Subcutaneous adipose tissue (tissue), 4 donors: ENCODE results near the gene TTPAL. TPM values are rescaled to one million over a fixed set of nuclear protein-coding genes. Genes with fewer than 3 reads are reported as not detected.

Experiments used
- total RNA-seq, 4 donors: library from RNA; depleted of rRNA; stranded (reverse); fragments of >200 nt; gene quantifications; one replicate each; pipeline ENCODE4 v1.1.0, GENCODE V29; 2016
- TF ChIP-seq, protein P1 (sequence below): fragments of 450-650 bp; IDR thresholded peaks from one replicate; pipeline ENCODE4 v1.5.1; 2016; ENCODE audit warnings: low read depth, mild to moderate bottlenecking, control low read depth, antibody characterized with exemption, moderate library complexity

TTPAL gene
- total RNA-seq, 4 donors from 2014 or later = 19.2 to 28.0 (median 23.1) TPM

- TF ChIP-seq, protein P1, sequence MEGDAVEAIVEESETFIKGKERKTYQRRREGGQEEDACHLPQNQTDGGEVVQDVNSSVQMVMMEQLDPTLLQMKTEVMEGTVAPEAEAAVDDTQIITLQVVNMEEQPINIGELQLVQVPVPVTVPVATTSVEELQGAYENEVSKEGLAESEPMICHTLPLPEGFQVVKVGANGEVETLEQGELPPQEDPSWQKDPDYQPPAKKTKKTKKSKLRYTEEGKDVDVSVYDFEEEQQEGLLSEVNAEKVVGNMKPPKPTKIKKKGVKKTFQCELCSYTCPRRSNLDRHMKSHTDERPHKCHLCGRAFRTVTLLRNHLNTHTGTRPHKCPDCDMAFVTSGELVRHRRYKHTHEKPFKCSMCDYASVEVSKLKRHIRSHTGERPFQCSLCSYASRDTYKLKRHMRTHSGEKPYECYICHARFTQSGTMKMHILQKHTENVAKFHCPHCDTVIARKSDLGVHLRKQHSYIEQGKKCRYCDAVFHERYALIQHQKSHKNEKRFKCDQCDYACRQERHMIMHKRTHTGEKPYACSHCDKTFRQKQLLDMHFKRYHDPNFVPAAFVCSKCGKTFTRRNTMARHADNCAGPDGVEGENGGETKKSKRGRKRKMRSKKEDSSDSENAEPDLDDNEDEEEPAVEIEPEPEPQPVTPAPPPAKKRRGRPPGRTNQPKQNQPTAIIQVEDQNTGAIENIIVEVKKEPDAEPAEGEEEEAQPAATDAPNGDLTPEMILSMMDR = no peak
Observed at GRCh38 chr20:44494266-44494665, 18.6 kb downstream of the TTPAL start.

DNA sequence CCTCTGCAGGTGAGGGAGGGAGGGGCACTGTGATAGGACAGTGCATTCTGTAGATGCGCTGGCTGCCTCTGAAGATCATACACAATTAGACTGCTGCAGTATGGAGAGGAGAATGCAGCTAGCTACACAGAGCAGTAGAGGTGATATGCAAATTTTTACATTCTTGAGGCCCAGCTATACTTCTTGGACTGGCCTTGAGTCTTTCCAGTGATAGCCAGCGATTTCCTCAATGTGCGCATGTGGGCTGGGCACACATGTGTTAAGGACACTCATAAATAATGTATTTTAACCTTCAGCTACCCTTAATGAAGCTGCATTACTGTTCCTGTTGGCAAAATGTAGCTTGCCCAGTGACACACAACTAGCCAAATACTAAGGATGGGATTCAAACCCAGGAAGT, 19.0 kb downstream of the TTPAL start:
- TF ChIP-seq, protein P1 = no peak

DNA sequence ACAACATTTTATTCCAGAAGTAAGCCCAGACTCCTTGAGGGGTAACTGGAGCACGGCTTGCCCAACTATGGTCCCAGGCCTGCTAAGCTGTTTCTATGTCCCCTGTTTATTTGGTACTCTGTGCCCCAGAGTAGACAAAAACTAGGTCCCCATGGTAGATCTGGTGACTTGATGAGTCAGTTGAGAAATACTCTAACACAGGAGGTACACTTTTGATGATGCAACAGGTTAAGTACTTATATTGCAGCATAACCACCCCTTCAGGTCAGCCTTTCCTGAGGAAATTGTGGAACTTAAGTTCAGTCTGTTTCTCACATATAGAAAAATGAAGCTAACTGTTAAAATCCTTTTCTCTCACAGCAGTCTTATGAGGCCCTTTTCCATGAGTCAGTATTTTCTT, 19.6 kb downstream of the TTPAL start:
- TF ChIP-seq, protein P1 = no peak

DNA sequence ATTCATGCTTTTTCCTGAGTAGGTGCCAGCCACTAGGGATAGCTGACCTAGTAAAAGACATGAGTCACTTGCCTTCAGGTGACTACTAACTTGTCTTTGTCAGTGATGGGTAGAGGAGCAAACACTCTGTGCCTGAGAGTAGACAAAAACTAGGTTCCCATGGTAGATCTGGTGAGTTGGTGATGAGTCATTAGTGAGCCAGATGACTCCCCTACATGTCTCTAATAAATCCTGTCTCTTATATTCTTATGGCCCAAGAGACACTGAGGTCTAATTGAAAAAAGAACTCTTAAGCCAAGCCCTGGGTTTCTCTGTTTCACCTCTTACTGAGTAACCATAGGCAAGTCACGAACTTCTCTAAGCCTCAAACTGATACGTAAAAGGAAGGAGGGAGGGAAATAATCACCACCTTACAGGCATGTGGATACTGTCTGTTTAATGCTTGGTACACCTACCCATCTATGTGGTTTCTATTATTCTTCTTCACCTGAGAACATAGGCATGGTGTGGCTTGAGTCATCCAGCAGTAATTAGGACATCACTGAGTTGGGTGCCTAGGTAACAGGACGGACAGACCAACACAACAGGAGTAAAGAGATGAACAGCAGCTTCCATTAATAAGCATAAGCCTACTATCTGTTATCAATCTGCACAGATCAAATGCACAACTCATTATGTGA, 20.3 kb downstream of the TTPAL start:
- TF ChIP-seq, protein P1 = no peak

- TF ChIP-seq, protein P1 = no peak
Observed at GRCh38 chr20:44496976-44497375, 21.3 kb downstream of the TTPAL start.

- TF ChIP-seq, protein P1 = no peak
Observed at GRCh38 chr20:44497761-44498160, 22.1 kb downstream of the TTPAL start.

DNA sequence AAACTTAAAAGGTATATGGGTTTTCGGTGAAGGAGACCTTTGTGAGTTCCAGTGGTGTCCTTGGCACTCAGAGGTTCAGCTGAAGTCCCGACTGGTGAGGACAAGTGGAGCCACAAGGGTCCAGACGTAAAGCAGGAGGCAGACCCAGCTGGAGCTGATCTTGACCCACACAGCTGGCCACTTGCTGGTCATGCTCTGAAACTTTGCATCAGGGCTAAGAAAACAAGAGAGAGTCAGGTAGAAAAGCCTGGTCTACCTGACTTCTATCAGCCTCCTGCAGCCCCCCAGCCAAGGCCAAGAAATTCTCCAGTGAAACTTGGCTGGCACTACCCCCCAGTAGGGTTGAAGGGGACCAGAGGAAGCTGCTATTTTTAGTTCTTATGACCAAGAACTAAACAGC, 24.5 kb downstream of the TTPAL start:
- TF ChIP-seq, protein P1 = no peak
